ENCODE results near the gene HOXC10.

The HOXC10 gene

DNA sequence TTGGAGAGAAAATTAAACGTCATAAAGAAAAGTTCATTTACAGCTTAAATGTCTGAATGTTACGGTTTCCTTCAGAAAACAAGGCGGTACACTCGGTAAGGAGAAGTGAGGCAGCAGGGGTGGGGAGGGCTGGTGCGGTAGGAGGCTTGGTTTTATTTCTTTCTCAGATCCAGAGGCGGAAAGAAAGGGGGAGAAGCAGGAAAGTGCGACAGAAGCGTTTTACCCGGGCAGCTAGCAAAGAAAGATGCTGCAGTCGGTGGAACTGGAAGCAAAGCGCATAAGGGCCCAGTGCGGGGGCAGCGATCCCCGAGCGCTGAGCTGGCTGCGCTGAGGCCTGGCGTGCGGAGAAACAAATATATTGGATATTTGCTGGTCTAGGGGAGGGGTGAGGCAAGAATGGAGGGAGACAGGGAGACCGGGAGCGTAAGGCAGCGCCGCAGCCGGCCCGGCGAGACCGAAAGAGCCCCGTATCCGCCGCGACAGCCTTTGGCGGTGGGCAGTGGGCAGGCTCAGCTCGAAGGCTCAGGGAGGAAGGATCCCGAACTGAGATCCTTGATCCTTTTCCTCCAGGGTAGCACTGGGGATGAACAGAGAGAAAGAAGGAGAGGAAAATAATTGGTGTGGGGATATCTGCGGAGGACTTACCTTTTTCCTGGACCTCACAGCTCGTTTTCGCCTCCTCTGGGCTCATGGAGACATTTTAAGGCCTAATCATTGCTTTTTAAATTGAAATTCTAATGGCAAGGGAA lies 18.4 kb upstream of the HOXC10 start:
- Histone ChIP-seq H3K36me3 (ENCODE audit: control insufficient read depth, insufficient read depth, low read length) (no peaks in the 10 kb centered on the region), H3K9me3 (ENCODE audit: control insufficient read depth, low read length) (no peaks in the 10 kb centered on the region), H3K27ac (ENCODE audit: insufficient read depth, low read depth, low read length, poor library complexity, severe bottlenecking) (no peak overlapping the region), H3K27me3 (ENCODE audit: control insufficient read depth, insufficient read depth, low read length, poor library complexity, severe bottlenecking) (peaks cover 100% of the 10 kb centered on the region), H3K4me1 (ENCODE audit: control insufficient read depth, insufficient read depth, low read length) (no peaks in the 10 kb centered on the region), H3K4me3 (ENCODE audit: insufficient read depth, low read depth, low read length) (no peak overlapping the region)
- WGBS, 2 experiments, result 3% methylated on average over 36 of the region's 36 CpGs

DNA sequence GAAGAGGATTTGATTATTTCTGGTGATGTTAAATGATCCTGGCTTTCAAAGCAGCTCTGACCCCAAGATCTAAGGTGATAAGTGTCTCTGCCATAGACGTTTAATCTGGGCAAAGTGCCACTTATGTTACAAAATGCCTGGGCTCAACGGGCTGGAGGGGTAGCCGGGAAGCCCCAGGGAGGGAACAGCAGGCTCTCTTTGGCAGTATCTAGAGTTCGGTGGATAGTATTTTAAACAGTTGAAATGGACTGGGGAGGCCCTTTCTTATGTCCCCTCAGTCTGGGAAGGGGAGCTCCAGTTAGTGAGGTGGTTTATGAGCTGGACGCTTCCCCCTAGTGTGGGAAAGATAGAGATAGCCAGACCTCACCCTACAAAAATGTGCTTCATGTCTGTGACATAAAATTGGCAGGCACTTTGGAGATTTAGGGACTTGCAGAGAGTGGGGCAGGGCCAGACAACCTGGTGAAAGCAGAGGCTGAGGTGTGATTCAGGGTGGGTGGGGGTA lies 17.5 kb upstream of the HOXC10 start:
- H3K4me3 ChIP-seq (ENCODE audit: insufficient read depth, low read depth, low read length), result no peak overlapping the region

DNA sequence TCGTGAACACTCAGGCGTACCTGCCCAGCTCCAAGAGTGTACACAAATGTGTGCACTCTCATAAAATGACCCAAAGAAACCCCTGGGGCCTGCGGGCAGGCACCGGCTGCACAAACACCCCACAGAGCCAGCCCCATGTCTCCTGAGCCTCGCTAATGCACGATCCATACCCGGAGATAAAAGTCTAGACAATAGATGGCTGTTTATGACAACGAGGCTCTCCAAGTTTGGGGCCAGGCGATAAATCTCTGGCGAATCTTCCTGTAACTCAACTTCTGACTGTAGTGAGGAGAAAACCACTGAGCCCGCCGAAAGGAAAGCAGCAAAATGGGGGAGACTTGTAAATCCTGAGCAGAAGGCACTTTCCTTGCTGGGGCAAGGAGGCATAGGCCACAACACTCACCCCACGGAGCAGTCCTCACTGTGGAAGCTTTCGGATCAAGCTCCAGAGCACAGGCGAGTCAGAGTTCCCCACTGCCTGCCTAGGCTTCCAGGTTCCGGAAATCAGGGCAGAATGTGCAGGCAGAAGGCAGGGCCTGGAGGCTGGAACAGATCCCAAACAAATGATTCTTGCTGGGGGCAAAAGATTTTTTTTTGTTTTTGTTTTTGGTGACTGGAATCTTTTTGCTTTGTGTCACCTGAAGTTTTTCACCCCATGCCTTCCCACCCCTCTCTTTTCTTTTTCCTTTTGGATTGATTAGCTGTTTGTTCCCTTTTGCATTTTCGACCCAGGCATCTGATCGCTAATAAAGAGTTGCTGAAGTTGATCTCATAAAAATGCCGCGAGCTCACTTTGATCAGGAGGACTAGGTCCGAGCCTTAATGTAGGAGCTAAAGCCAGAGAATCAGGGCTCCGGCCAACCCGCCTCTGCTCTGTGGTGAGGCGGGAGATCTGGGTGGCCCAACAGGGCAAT lies 16.5 kb upstream of the HOXC10 start:
- H3K36me3 ChIP-seq (ENCODE audit: control insufficient read depth, insufficient read depth, low read length), result no peaks in the 10 kb centered on the region
- 20 to 23% methylated on average over 24 of the region's 24 CpGs for WGBS, 2 experiments
- peaks cover 100% of the 10 kb centered on the region for H3K27me3 ChIP-seq (ENCODE audit: control insufficient read depth, insufficient read depth, low read length, poor library complexity, severe bottlenecking)
- H3K4me3 ChIP-seq (ENCODE audit: insufficient read depth, low read depth, low read length), result no peak overlapping the region
- no peaks in the 10 kb centered on the region for H3K9me3 ChIP-seq (ENCODE audit: control insufficient read depth, low read length)
- no peaks in the 10 kb centered on the region for H3K4me1 ChIP-seq (ENCODE audit: control insufficient read depth, insufficient read depth, low read length)
- H3K27ac ChIP-seq (ENCODE audit: insufficient read depth, low read depth, low read length, poor library complexity, severe bottlenecking), result no peak overlapping the region

More for the DNA sequence above, 17.5 kb upstream of the HOXC10 start:
- Histone ChIP-seq H3K4me1 (ENCODE audit: control insufficient read depth, insufficient read depth, low read length) (no peaks in the 10 kb centered on the region), H3K27ac (ENCODE audit: insufficient read depth, low read depth, low read length, poor library complexity, severe bottlenecking) (no peak overlapping the region), H3K27me3 (ENCODE audit: control insufficient read depth, insufficient read depth, low read length, poor library complexity, severe bottlenecking) (peaks cover 100% of the 10 kb centered on the region), H3K9me3 (ENCODE audit: control insufficient read depth, low read length) (no peaks in the 10 kb centered on the region), H3K36me3 (ENCODE audit: control insufficient read depth, insufficient read depth, low read length) (no peaks in the 10 kb centered on the region)
- WGBS, 2 experiments, result 15 to 16% methylated on average over 5 of the region's 5 CpGs

DNA sequence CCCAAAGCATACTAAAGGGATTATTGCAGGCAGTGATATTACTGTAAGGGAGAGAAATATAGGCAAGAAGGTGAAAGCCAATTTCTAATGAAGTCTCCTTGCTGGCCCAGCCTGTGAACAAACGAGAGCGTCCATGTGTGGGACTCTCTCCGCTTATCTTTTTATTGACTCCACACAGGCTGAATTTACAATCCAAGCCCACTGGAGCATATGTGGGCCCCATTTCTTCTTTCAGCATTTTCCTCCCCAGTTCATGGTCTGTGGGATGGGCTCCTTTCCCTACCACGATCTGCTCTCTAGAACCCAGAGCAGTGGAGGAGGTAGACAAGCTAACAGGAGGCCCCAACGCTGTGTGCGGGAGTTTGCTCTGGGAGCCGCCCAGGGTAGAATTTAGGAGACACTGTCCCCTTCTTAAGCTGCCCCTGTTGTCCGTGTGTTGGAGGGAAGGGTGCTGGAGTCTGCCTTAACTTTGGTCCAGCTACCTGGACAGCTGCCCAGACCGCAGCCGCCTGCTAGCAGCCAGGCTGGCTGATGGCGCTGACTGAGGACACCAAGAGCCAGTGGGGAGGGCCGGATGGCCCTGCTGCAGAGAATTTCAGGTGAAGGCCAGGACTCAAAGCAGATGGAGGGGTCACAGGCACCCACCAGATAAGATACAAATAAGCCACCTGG lies 15.2 kb upstream of the HOXC10 start:
- WGBS, 2 experiments, result 32 to 34% methylated on average over 12 of the region's 12 CpGs
- Histone ChIP-seq H3K27ac (ENCODE audit: insufficient read depth, low read depth, low read length, poor library complexity, severe bottlenecking) (no peak overlapping the region), H3K27me3 (ENCODE audit: control insufficient read depth, insufficient read depth, low read length, poor library complexity, severe bottlenecking) (peaks cover 100% of the 10 kb centered on the region), H3K9me3 (ENCODE audit: control insufficient read depth, low read length) (no peaks in the 10 kb centered on the region), H3K36me3 (ENCODE audit: control insufficient read depth, insufficient read depth, low read length) (no peaks in the 10 kb centered on the region), H3K4me1 (ENCODE audit: control insufficient read depth, insufficient read depth, low read length) (no peaks in the 10 kb centered on the region), H3K4me3 (ENCODE audit: insufficient read depth, low read depth, low read length) (no peak overlapping the region)

DNA sequence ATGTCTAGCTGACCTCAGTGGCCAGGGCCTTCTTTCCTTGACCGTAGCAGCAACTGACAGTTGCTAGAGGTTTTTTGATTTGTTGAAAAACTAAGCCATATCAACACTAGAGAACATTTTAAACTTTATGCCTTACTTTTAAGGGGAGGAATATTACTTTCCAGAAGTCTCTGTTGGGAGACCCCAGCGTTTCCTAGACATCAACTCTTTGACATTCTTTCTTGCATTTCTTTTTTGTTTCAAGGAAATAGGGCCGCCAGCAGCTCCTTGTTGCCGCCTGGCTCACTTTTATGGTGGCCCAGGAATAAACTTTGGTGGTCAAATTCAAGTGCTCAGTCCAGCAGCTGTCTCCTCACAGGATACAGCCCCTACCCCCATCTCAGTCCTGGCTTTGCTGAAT lies 14.5 kb upstream of the HOXC10 start:
- Histone ChIP-seq H3K4me1 (ENCODE audit: control insufficient read depth, insufficient read depth, low read length) (no peaks in the 10 kb centered on the region), H3K27ac (ENCODE audit: insufficient read depth, low read depth, low read length, poor library complexity, severe bottlenecking) (no peak overlapping the region), H3K4me3 (ENCODE audit: insufficient read depth, low read depth, low read length) (no peak overlapping the region), H3K27me3 (ENCODE audit: control insufficient read depth, insufficient read depth, low read length, poor library complexity, severe bottlenecking) (peaks cover 100% of the 10 kb centered on the region), H3K36me3 (ENCODE audit: control insufficient read depth, insufficient read depth, low read length) (no peaks in the 10 kb centered on the region), H3K9me3 (ENCODE audit: control insufficient read depth, low read length) (no peaks in the 10 kb centered on the region)
- 28 to 30% methylated on average over 4 of the region's 4 CpGs for WGBS, 2 experiments

DNA sequence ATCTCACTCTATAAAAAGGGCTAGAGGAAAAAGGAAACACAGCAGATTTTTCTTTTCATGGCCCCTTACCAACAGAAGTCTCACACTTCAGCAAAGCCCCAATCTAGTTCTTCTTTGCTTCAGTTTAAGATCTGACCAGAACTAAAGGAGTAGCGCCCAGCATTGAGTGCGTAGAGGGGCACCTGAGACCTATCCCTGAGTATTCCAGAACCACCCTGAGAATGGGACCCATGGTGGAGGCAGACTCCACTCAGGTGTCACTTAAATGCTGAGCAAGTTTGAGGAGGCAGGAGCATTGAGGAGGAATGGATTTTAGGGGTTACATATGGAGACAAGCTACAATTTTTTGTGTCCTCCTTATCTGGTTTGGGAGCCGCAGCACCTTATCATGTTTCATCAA lies 13.8 kb upstream of the HOXC10 start:
- Histone ChIP-seq H3K27ac (ENCODE audit: insufficient read depth, low read depth, low read length, poor library complexity, severe bottlenecking) (no peak overlapping the region), H3K9me3 (ENCODE audit: control insufficient read depth, low read length) (no peaks in the 10 kb centered on the region), H3K4me1 (ENCODE audit: control insufficient read depth, insufficient read depth, low read length) (no peaks in the 10 kb centered on the region), H3K36me3 (ENCODE audit: control insufficient read depth, insufficient read depth, low read length) (no peaks in the 10 kb centered on the region), H3K4me3 (ENCODE audit: insufficient read depth, low read depth, low read length) (no peak overlapping the region), H3K27me3 (ENCODE audit: control insufficient read depth, insufficient read depth, low read length, poor library complexity, severe bottlenecking) (peaks cover 100% of the 10 kb centered on the region)
- WGBS, 2 experiments, result 75 to 79% methylated on average over 2 to 3 of the region's 3 CpGs

DNA sequence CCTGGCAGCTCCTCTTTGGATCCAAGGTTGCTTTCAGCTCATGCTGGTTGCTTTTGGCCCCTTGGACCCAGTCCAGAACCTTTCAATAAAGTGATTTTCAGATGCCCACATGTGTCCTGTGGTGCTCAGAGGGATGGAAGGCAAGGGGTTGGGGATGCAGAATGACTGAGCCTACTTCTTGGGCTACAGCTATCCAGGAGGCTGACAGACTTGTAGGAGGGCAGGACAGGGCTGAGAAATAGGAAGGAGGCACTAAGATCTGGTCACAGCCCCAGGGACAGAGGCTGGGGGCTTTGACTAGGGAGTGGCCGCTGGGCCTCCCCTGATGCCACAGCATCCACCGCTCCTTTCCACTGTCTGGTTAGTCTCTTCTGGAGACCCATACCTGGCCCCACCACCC lies 13.3 kb upstream of the HOXC10 start:
- Histone ChIP-seq H3K4me3 (ENCODE audit: insufficient read depth, low read depth, low read length) (no peak overlapping the region), H3K27ac (ENCODE audit: insufficient read depth, low read depth, low read length, poor library complexity, severe bottlenecking) (no peak overlapping the region), H3K36me3 (ENCODE audit: control insufficient read depth, insufficient read depth, low read length) (no peaks in the 10 kb centered on the region), H3K9me3 (ENCODE audit: control insufficient read depth, low read length) (no peaks in the 10 kb centered on the region), H3K27me3 (ENCODE audit: control insufficient read depth, insufficient read depth, low read length, poor library complexity, severe bottlenecking) (peaks cover 100% of the 10 kb centered on the region), H3K4me1 (ENCODE audit: control insufficient read depth, insufficient read depth, low read length) (no peaks in the 10 kb centered on the region)
- 45 to 53% methylated on average over 2 of the region's 2 CpGs for WGBS, 2 experiments

DNA sequence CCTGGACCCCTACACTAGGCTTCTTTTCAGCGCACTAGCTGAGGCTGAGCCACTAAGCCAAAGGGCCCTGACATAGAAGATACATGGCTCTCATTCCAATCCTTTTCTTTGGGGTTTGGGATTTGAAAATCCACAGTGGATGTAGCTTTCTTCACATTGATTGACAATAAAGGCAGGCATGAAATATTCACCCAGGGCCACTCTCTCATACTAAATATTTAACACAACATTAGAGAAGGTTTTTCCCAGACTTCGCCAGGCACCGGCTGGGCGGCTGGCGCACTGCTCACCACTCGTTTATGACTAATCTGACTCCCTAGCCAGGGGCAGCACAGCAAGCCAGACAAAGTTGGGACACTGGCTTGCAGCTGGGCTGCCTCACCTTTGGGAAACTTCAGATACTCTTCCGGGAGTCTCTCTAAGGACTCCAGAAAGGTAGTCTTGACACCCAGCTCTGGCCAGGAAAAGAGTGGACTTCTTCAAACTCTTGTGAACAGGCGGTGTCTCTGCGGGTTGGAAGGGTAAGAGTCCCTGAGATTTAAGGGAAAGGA lies 12.7 kb upstream of the HOXC10 start:
- Histone ChIP-seq H3K27ac (ENCODE audit: insufficient read depth, low read depth, low read length, poor library complexity, severe bottlenecking) (no peak overlapping the region), H3K4me3 (ENCODE audit: insufficient read depth, low read depth, low read length) (no peak overlapping the region), H3K36me3 (ENCODE audit: control insufficient read depth, insufficient read depth, low read length) (no peaks in the 10 kb centered on the region), H3K27me3 (ENCODE audit: control insufficient read depth, insufficient read depth, low read length, poor library complexity, severe bottlenecking) (peaks cover 100% of the 10 kb centered on the region), H3K9me3 (ENCODE audit: control insufficient read depth, low read length) (no peaks in the 10 kb centered on the region), H3K4me1 (ENCODE audit: control insufficient read depth, insufficient read depth, low read length) (no peaks in the 10 kb centered on the region)
- 43% methylated on average over 9 of the region's 9 CpGs for WGBS, 2 experiments

DNA sequence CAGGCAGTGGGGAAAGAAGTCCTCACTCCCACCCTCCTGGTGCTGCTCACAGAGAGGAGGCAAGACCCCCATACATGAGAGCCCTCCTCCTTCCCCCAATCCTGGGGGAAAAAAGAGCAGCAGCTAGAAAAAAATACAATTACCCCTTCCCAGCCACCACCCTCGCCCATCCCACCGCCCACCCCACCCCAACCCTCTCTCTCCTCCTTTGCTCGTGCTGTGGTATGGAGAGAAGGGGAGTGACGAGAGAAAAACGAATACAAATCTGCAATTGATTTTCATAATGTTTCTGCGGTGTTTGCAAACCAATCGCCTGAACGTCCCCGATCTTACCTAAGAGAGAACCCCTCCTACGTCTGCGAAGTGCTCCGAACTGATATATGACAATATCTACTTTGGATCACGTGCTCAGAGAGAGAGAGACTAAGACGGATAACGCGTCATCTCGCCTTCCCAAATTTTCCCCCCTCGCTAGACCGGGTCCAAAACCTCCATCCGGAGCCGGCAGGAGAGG lies 12.2 kb upstream of the HOXC10 start, which contains the start of gene HOXC11:
HOXC11 (plus strand) TSS at position 405 of the 514 bp plus-strand sequence. CDS start 116 bp downstream, outside the sequence.
- Histone ChIP-seq H3K36me3 (ENCODE audit: control insufficient read depth, insufficient read depth, low read length) (no peaks in the 10 kb centered on the region), H3K27ac (ENCODE audit: insufficient read depth, low read depth, low read length, poor library complexity, severe bottlenecking) (no peak within 1 kb of the TSS), H3K27me3 (ENCODE audit: control insufficient read depth, insufficient read depth, low read length, poor library complexity, severe bottlenecking) (peaks cover 100% of the 10 kb centered on the region), H3K4me3 (ENCODE audit: insufficient read depth, low read depth, low read length) (no peak within 1 kb of the TSS), H3K9me3 (ENCODE audit: control insufficient read depth, low read length) (no peaks in the 10 kb centered on the region), H3K4me1 (ENCODE audit: control insufficient read depth, insufficient read depth, low read length) (no peaks in the 10 kb centered on the region)
- WGBS, 2 experiments, result 9 to 11% methylated on average over 18 of the region's 21 CpGs

All from ectodermal cell (in vitro differentiated cells).